Activated CD4-positive, CD25-positive, alpha-beta regulatory T cell treated with anti-CD3 and anti-CD28 coated beads, Interleukin-2, amount 50 U/mL, for 24 hours (primary cell): Measurements from ENCODE around the gene KDM4C.
A peak's percentile ranks its signal among the peaks of the same experiment; 100 is the strongest.
"Not testable (repeated sequence)": the region's sequence is repeated elsewhere in the genome, so short reads cannot be mapped to it uniquely, and the experiment has no call there.

Experiments used
- ATAC-seq, 2 donors: fragments of 150-1000 bp; cut with Tn5 transposase; one replicate each; pipeline ENCODE4 v1.10.0; 2021; ENCODE audit warnings: mild to moderate bottlenecking in 1 of 2, moderate library complexity in 1 of 2

Gene KDM4C

GRCh38 chr9:6757456-6758247 is at the start of gene KDM4C:
KDM4C (plus strand) TSS chr9:6757973; CDS start chr9:6792989, 35,016 bp downstream.
- peak; percentile 83 to 86 for ATAC-seq

DNA sequence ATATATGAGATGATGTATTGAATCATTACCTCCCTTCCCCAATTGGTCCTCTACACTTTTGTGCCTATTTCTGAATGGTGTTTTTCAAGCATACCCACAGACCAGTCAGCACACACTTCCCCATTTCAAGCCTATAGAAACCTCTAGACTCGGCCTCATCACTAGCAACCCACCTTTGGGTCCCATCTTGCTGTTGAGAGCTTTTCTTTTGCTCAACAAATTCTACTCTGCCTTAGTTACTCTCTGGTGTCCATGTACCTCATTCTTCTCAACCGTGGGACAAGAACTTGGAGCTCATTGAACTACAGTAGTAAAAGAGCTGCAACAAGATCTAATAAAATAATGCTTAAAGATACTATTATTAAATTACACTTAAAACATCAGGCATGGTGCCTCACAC is 49.0 kb upstream of the KDM4C start:
- no peak for ATAC-seq

DNA sequence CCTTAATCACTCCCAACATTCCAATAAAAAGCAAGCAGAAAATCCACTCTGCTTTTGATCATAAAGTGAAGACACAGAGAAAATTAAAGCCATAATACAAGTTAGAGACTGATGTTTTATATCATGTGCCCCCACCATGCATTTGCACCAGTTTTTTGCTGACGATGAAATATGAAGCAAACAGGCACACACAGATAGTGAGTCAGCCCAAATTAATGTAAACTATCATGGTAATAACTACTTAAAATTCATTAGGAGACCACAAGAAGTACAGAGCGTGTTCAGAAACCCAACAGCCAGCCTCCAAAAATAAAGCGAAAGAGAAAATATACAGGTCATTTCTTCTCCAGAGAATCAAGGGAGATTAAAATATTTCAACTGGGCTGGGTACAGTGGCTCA is 46.4 kb upstream of the KDM4C start:
- ATAC-seq: no peak

DNA sequence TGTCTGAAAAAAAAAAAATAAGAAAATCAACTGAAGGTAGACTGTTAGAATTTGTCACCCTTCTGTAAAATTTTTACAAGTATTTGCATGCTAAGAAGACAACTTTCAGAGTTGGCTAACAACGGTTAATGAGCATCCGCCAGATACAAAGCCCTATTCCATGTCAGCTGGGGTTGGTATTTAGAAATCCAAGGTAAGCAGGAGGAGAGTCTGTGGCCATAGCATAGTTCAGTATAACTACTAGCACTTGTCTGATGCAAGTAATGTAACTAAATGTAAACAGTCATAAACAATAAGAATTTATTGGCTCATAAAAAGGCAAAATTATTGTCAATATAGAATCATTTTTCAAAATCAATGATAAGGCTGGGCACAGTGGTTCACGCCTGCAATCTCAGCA is 45.7 kb upstream of the KDM4C start:
- ATAC-seq: no peak

DNA sequence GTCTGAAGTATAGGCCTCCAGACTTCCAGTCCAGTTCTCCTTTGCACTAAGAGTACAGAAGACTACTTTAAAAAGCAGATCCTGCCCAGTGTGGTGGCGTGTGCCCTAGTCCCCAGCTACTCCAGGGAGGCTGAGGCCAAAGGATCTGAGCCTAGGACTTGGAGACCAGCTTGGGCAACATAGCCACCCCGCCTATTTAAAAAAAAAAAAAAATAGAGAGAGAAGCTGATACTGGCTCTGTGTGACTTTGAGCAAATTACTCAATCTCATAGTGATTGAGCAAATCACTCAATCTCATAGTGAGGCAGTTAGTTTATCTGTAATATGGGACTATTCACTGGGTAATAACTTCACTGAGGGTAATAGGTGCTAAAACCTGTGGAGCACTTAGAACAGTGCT is 43.6 kb upstream of the KDM4C start:
- no peak for ATAC-seq

- ATAC-seq: not testable (repeated sequence)
These were observed 42.5 kb upstream of the KDM4C start for GRCh38 chr9:6715153-6715754.

- peak; percentile 89 to 93 for ATAC-seq
These were observed 41.8 kb upstream of the KDM4C start for GRCh38 chr9:6715755-6716643.

GRCh38 chr9:6716766-6717165 is 41.0 kb upstream of the KDM4C start:
- ATAC-seq: peak in 1 of 2 donors; percentile 2

DNA sequence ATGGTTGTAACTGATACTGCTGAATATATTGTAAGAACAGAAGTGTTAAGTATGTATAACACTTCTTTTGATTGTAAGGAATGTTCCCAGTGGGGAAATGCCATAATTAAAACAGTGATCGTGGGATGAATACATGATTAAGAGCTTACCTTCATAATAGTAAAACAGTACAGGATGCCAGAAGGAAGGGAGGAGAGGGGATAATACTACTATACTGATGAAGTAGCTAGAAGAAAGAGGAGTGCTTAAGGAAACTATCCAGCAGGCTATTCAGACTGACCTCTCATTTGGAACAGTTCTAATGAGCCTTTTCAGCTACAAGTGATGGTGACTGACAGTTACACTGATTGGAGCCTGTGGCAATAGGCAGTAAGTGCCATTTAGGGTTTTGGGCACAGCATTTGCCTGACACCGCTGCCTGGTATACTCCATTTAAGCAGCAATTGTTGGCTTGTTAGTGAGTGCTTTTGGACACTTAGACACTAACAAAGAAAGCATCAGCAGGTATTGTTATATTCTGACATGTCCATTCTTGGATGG is 33.8 kb upstream of the KDM4C start:
- no peak for ATAC-seq

DNA sequence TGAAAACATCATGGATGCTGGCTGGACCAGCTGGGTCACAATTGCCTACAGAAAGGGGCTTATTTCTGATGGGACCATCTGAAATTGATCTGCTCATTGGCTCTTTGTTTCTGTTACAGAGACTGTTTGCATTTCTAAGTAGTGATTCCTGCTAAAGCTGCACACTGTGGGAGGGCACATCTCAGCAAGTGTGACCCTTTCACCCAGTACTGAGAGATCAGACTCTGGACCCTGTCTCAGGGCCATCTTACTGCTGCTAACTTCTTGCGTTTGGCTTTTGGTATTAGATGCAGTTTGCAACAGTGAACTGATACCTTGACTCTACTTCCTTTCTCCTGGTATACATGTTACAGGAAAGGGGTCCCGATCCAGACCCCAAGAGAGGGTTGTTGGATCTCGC is 24.5 kb upstream of the KDM4C start:
- ATAC-seq: no peak

- no peak for ATAC-seq
These were observed 23.9 kb upstream of the KDM4C start for GRCh38 chr9:6733831-6734230.

- no peak for ATAC-seq
These were observed 22.4 kb upstream of the KDM4C start for GRCh38 chr9:6735422-6735821.

DNA sequence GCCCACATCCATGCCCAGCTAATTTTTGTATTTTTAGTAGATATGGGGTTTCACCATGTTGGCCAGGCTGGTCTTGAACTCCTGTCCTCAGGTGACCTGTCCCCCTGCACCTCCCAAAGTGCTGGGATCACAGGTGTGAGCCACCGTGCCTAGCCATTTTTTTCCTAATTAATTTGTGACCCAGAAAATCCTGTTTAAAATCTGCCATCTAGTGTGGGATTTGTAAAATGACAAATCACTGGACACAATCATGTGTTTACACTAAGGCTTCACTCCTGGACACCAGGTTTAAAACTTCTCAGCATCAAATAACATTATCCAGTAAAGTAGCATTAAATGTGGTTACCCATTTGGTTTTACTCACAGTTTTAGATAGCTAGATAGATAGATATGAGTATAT is 18.6 kb upstream of the KDM4C start:
- no peak for ATAC-seq

GRCh38 chr9:6748861-6749260 is 8.9 kb upstream of the KDM4C start:
- not testable (repeated sequence) for ATAC-seq

GRCh38 chr9:6754861-6755260 is 2.9 kb upstream of the KDM4C start:
- ATAC-seq: not testable (repeated sequence)

GRCh38 chr9:6757132-6757455 is 679 bp upstream of the KDM4C start:
- peak; percentile 67 to 70 for ATAC-seq

- ATAC-seq: peak; percentile 1 to 3
These were observed 400 bp downstream of the KDM4C start for GRCh38 chr9:6758248-6758497.

DNA sequence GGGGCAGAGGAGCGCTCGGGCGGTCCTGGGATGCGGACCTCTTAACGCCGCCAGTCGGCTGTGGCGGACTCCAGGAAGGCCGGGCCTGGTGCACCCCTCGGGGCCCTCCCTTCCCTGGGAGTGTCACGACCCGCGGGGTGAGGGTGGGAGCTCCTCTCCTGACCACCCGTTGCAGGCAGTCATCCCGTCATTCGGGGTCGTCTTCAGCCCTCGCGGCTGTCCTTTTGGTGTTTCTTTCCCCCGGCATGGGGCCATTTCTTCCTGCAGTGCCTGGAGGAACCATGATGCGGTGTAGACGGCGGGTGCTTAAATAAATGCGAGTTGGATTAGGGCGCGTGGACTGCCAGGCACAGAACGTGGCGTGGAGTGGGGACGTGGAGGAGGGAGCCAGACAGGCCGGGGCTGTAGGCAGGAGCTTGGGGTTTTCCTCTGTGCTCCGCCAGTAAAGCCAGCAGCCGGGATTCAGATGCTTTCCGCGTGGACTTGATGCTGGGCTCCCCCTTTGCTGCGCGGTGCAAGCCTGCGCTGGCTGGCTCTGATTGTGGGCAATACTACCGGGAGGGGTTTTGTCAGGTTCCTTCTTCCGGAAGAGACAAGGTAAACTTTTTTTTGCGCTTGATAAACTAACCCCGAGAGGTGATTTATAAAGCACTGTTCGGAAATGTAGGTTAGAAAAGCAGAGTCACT is 868 bp downstream of the KDM4C start:
- ATAC-seq: peak; percentile 11 to 16

GRCh38 chr9:6759185-6759977 is 1.6 kb downstream of the KDM4C start:
- peak; percentile 1 to 4 for ATAC-seq

DNA sequence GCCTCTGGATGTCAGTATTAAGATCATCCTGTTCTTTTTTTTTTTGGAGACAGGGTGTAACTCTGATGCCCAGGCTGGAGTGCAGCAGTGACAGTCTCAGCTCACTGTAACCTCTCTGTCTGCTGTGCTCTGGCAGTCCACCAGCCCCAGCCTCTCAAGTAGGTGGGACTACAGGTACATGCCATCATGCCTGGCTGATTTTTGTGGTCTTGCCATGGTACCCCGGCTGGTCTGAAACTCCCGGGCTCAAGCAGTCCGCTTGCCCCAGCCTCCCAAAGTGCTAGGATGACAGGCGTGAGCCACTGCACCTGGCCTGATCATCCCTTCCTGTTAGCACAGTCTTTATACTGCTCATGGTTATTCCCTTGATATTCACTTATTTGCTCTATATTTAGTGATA is 3.5 kb downstream of the KDM4C start:
- ATAC-seq: no peak

DNA sequence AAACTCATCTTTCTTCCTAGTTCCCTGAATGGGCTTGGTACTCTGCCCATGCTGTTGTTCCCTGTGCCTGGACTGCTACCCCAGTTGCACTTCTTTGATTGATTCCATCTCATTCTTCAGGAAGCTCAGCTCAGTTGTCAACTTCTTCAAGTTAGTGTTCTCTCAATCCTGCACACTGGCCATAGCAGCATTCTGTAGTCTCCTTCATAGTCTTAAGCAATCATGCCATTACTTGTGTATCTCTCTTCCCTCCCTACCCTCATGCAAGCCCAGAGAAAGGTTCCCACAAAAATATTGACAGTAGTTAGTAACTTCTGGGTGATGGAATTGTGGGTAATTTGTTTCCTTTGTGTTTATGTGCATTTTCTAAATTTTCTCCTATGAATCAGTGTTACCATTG is 5.5 kb downstream of the KDM4C start:
- ATAC-seq: no peak

- ATAC-seq: no peak
These were observed 6.2 kb downstream of the KDM4C start for GRCh38 chr9:6764011-6764410.
